Naive thymus-derived CD4-positive, alpha-beta T cell (primary cell): ENCODE data around the gene DYRK1B. TPM values are rescaled to one million over a fixed set of nuclear protein-coding genes. Genes with fewer than 3 reads are reported as not detected.

ENCODE experiments used
- ATAC-seq: fragments of 150-1000 bp; cut with Tn5 transposase; 2 replicates; pipeline ENCODE4 v1.10.0; 2021; ENCODE audit warnings: mild to moderate bottlenecking, moderate library complexity
- CTCF ChIA-PET: fragments of 350-600 bp; sonication (Branson Sonifier 250); formaldehyde crosslinking; loops from one replicate; lab custom pipeline; 2021; ENCODE audit warnings: antibody characterized with exemption; lab: Charles Lee
- POLR2A ChIA-PET: fragments of 350-600 bp; sonication (Branson Sonifier 250); formaldehyde crosslinking; loops from one replicate; lab custom pipeline; 2021; ENCODE audit warnings: antibody characterized with exemption, inconsistent platforms; lab: Charles Lee
- DNase-seq, 9 donors: peaks; one replicate each; pipeline versions ENCODE4 v3.0.0 to v3.0.0-alpha.2; 2020 to 2022; ENCODE audit warnings: mixed read lengths in 1 of 9
- H3K27ac ChIP-seq: one replicate; pipeline ENCODE4 v1.7.0; 2013; ENCODE audit warnings: mild to moderate bottlenecking, low read depth, low read length, moderate library complexity
- H3K27me3 ChIP-seq, 2 donors: one replicate each; pipeline ENCODE4 v1.7.0; 2013; ENCODE audit warnings: low read length in 2 of 2, mild to moderate bottlenecking in 2 of 2, moderate library complexity in 2 of 2; ENCODE audit not compliant: control insufficient read depth in 2 of 2, insufficient read depth in 2 of 2
- H3K36me3 ChIP-seq, 3 experiments: 1 replicate in 2 of 3; 2 replicates in 1 of 3; pipeline ENCODE4 v1.7.0; 2013; ENCODE audit warnings: low read length in 3 of 3, mild to moderate bottlenecking in 3 of 3, moderate library complexity in 1 of 3; ENCODE audit not compliant: insufficient read depth in 3 of 3, control insufficient read depth in 2 of 3
- H3K4me1 ChIP-seq, 2 donors: one replicate each; pipeline ENCODE4 v1.7.0; 2013; ENCODE audit warnings: low read length in 2 of 2, mild to moderate bottlenecking in 2 of 2, moderate library complexity in 1 of 2; ENCODE audit not compliant: control insufficient read depth in 2 of 2, insufficient read depth in 2 of 2
- H3K4me3 ChIP-seq: 2 replicates; pipeline ENCODE4 v1.7.0; 2013; ENCODE audit warnings: mild to moderate bottlenecking, low read length
- H3K9me3 ChIP-seq, 3 experiments: 1 replicate in 2 of 3; 2 replicates in 1 of 3; pipeline ENCODE4 v1.7.0; 2013; ENCODE audit warnings: low read length in 3 of 3; ENCODE audit not compliant: control insufficient read depth in 2 of 3
- H3K27ac Mint-ChIP-seq, 9 donors: one replicate each; pipeline ENCODE4 v1.8.0; 2020 to 2022; ENCODE audit warnings: mixed read lengths in 9 of 9, mild to moderate bottlenecking in 8 of 9, moderate library complexity in 5 of 9, inconsistent platforms in 2 of 9
- H3K27me3 Mint-ChIP-seq, 5 donors: one replicate each; pipeline ENCODE4 v1.8.0; 2021 to 2022; ENCODE audit warnings: mixed read lengths in 5 of 5, mild to moderate bottlenecking in 1 of 5
- H3K36me3 Mint-ChIP-seq, 5 donors: one replicate each; pipeline ENCODE4 v1.8.0; 2020 to 2022; ENCODE audit warnings: mixed read lengths in 5 of 5, mild to moderate bottlenecking in 3 of 5, inconsistent platforms in 1 of 5
- H3K4me1 Mint-ChIP-seq, 7 donors: one replicate each; pipeline ENCODE4 v1.8.0; 2020 to 2022; ENCODE audit warnings: mixed read lengths in 7 of 7, mild to moderate bottlenecking in 3 of 7, inconsistent platforms in 1 of 7
- H3K4me3 Mint-ChIP-seq, 10 donors: one replicate each; pipeline ENCODE4 v1.8.0; 2020 to 2022; ENCODE audit warnings: mild to moderate bottlenecking in 10 of 10, mixed read lengths in 10 of 10, moderate library complexity in 6 of 10, inconsistent platforms in 2 of 10
- H3K9me3 Mint-ChIP-seq, 11 donors: one replicate each; pipeline ENCODE4 v1.8.0; 2020 to 2022; ENCODE audit warnings: mixed read lengths in 11 of 11, mild to moderate bottlenecking in 4 of 11, inconsistent platforms in 1 of 11, moderate library complexity in 1 of 11
- intact Hi-C, 2 donors: fragments of 100-400 bp; cut with micrococcal nuclease; formaldehyde crosslinking; loops; one replicate each; pipeline ENCODE4 v1.15.1; 2023
- polyA plus RNA-seq, 2 donors: library from polyadenylated mRNA; unstranded; fragments of 300-500 nt; fragmentation: Illumina TruSeq; gene quantifications; one replicate each; pipeline ENCODE4 v1.2.3, GENCODE V29; 2021
- total RNA-seq, 6 experiments: library from RNA in 5 of 6; stranded (reverse) in 5 of 6; gene quantifications; 1 replicate in 5 of 6; 2 replicates in 1 of 6; pipeline ENCODE4 v1.2.3 and lab custom pipeline; 2021 to 2026

The DYRK1B gene
- total and polyA plus RNA-seq, 7 experiments from 2014 or later: 3.0 to 38.9 (median 20.2) TPM

GRCh38 chr19:39827216-39827615 is 6.7 kb downstream of the DYRK1B start:
- H3K27ac ChIP-seq: no peak overlapping the region
- H3K4me3 ChIP-seq: no peak overlapping the region
- no peak for DNase-seq
- ATAC-seq: no peak
- no peaks in the 10 kb centered on the region for H3K9me3 ChIP-seq
- H3K27me3 Mint-ChIP-seq: no peaks in the 10 kb centered on the region
- H3K36me3 ChIP-seq: peaks cover 0 to 46% (median 8%) of the 10 kb centered on the region in 3 experiments
- H3K27me3 ChIP-seq: no peaks in the 10 kb centered on the region
- peaks cover 6 to 25% (median 16%) of the 10 kb centered on the region in 7 donors for H3K4me1 Mint-ChIP-seq
- intact Hi-C loops: no loop called here
- peaks cover 5 to 32% (median 13%) of the 10 kb centered on the region in 5 donors for H3K36me3 Mint-ChIP-seq
- peaks cover 17 to 24% of the 10 kb centered on the region in 2 donors for H3K4me1 ChIP-seq
- H3K4me3 Mint-ChIP-seq: no peak overlapping the region
- ChIA-PET CTCF (no interaction called here), POLR2A (no interaction called here)
- no peak overlapping the region for H3K27ac Mint-ChIP-seq
- peaks cover 0 to 3% (median 0%) of the 10 kb centered on the region in 11 donors for H3K9me3 Mint-ChIP-seq

DNA sequence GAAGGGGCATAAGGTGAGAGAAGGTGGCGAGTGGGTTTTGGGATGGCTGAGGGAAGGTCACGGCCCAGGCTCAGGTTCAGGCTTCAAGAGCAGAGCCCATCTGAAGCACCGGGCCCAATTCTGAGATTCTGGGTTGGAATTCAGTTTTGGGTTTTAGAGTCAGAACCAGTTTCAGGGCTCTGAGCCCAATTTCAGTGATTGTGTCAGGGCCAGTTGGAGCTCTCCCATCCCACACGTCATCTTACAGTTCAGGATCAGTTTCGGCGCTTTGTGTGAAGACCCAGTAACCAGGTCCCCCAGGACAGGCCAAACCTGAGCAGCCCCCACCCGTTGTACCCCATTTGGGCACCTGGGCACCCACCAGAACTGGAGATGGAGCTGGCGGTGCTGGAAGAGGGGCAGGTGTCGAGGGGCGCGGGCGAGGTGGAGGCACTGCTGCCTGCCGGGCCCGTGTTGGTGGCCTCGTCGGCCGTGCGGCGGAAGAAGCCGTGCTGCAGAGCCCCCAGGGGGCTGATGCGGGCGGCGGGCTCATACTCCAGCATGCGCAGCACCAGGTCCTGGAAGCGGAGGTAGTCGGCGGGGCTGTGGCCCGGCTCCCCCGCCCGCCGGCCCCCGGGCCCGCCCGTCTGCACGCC is 7.5 kb downstream of the DYRK1B start:
- POLR2A ChIA-PET: interaction anchor here (2.7 kb wide), 1 partner anchor 7 kb away, joined by 23 read pairs; the partner anchor contains the start of gene DYRK1B

DNA sequence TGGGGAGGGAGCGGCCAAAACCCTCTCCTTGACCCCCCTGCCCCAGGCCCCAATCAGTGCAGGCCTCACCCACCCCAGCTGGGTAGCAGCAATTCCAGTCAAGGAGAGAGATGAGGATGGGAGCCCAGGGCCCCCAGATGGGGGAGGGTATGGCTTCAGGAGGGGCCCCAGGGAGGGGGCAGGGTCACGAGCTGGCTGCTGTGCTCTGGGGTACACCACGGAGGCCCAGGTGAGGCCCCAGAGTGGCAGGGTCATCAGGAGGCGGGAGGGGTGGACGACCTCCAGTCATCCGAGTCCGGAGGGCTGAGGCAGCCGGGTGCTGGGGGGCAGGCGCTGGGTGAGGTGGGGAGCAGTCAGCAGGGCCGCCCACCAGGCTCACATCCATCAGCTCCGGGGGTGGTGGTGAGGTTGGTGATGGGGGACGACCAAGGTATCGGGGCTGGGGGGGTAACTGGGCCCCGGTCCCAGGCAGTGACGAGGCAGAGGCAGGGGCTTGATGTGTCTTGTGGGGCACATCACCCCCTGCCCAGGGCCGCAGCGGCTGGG is 8.4 kb downstream of the DYRK1B start:
- ATAC-seq: no peak

More for the DNA sequence above, 7.5 kb downstream of the DYRK1B start:
- H3K9me3 Mint-ChIP-seq: no peaks in the 10 kb centered on the region
- no peak for ATAC-seq
- Histone ChIP-seq H3K27ac (no peak overlapping the region), H3K4me1 (peaks cover 14 to 22% of the 10 kb centered on the region in 2 donors), H3K9me3 (no peaks in the 10 kb centered on the region), H3K4me3 (no peak overlapping the region), H3K36me3 (peaks cover 0 to 44% (median 8%) of the 10 kb centered on the region in 3 experiments), H3K27me3 (no peaks in the 10 kb centered on the region)
- H3K4me3 Mint-ChIP-seq: no peak overlapping the region
- intact Hi-C loops: no loop called here
- CTCF ChIA-PET: no interaction called here
- H3K36me3 Mint-ChIP-seq: peaks cover 5 to 32% (median 13%) of the 10 kb centered on the region in 5 donors
- H3K27ac Mint-ChIP-seq: peak overlapping the region in 1 of 9 donors; percentile 36
- H3K27me3 Mint-ChIP-seq: no peaks in the 10 kb centered on the region
- DNase-seq: no peak
- H3K4me1 Mint-ChIP-seq: peaks cover 0 to 18% (median 10%) of the 10 kb centered on the region in 7 donors

DNA sequence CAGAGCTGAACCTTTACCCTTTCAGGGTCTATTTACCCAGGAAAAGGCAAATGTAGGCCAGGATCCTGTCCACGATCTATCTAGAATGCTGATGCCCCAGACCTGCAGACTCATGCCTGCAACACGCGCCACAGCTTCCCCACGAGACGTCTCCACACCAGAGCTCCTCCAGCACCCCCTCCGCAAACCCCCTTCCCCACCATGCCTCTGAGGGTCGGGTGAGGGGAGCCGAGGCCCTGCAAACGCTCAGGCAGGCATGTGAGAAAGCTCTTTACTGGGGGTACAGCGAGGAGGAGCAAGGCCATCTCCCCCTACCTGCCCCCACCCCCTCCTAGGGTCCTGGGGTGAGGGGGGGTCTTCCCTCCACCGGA is 8.9 kb downstream of the DYRK1B start:
- peaks cover 14 to 19% of the 10 kb centered on the region in 2 donors for H3K4me1 ChIP-seq
- intact Hi-C loops: loop anchor here (2.0 kb wide), 2 partner anchors 172 to 366 kb away; partner anchors contain the start of genes MAP3K10 (in 2 of the 2) and ZNF546 (in 2 of the 2)
- H3K9me3 Mint-ChIP-seq: no peaks in the 10 kb centered on the region
- peak overlapping the region; percentile 72 for H3K27ac ChIP-seq
- H3K4me1 Mint-ChIP-seq: peaks cover 0 to 16% (median 4%) of the 10 kb centered on the region in 7 donors
- H3K36me3 Mint-ChIP-seq: peaks cover 0 to 26% (median 14%) of the 10 kb centered on the region in 5 donors
- no peak for DNase-seq
- H3K27me3 ChIP-seq: no peaks in the 10 kb centered on the region
- peak overlapping the region; percentile 85 for H3K4me3 ChIP-seq
- POLR2A ChIA-PET: interaction anchor here (1.4 to 2.7 kb wide), 3 partner anchors 8 to 145 kb away, joined by 4 to 23 read pairs (median 4); partner anchors contain the start of genes DYRK1B, FBL and PSMC4
- CTCF ChIA-PET: interaction anchor here (1.9 kb wide), 1 partner anchor 18 kb away, joined by 11 read pairs; no protein-coding TSS in a partner anchor
- no peak overlapping the region for H3K4me3 Mint-ChIP-seq
- no peaks in the 10 kb centered on the region for H3K9me3 ChIP-seq
- H3K27ac Mint-ChIP-seq: no peak overlapping the region
- H3K36me3 ChIP-seq: peaks cover 0 to 33% (median 6%) of the 10 kb centered on the region in 3 experiments
- no peak for ATAC-seq
- no peaks in the 10 kb centered on the region for H3K27me3 Mint-ChIP-seq

More for the DNA sequence above, 8.4 kb downstream of the DYRK1B start:
- POLR2A ChIA-PET: interaction anchor here (0.6 to 2.7 kb wide), 5 partner anchors 8 to 737 kb away, joined by 3 to 23 read pairs (median 4); partner anchors contain the start of genes DYRK1B, FBL and PSMC4
- CTCF ChIA-PET: interaction anchor here (1.9 kb wide), 1 partner anchor 18 kb away, joined by 11 read pairs; no protein-coding TSS in a partner anchor
- Mint-ChIP-seq H3K4me1 (peaks cover 0 to 16% (median 4%) of the 10 kb centered on the region in 7 donors), H3K4me3 (no peak overlapping the region), H3K9me3 (no peaks in the 10 kb centered on the region), H3K27ac (no peak overlapping the region), H3K36me3 (peaks cover 0 to 27% (median 10%) of the 10 kb centered on the region in 5 donors), H3K27me3 (no peaks in the 10 kb centered on the region)
- no peak overlapping the region for H3K4me3 ChIP-seq
- intact Hi-C loops: loop anchor here (2.0 kb wide), 2 partner anchors 171 to 365 kb away; partner anchors contain the start of genes MAP3K10 (in 2 of the 2) and ZNF546 (in 2 of the 2)
- peaks cover 14 to 19% of the 10 kb centered on the region in 2 donors for H3K4me1 ChIP-seq
- no peak overlapping the region for H3K27ac ChIP-seq
- no peaks in the 10 kb centered on the region for H3K27me3 ChIP-seq
- H3K9me3 ChIP-seq: no peaks in the 10 kb centered on the region
- DNase-seq: no peak
- H3K36me3 ChIP-seq: peaks cover 0 to 38% (median 8%) of the 10 kb centered on the region in 3 experiments

DNA sequence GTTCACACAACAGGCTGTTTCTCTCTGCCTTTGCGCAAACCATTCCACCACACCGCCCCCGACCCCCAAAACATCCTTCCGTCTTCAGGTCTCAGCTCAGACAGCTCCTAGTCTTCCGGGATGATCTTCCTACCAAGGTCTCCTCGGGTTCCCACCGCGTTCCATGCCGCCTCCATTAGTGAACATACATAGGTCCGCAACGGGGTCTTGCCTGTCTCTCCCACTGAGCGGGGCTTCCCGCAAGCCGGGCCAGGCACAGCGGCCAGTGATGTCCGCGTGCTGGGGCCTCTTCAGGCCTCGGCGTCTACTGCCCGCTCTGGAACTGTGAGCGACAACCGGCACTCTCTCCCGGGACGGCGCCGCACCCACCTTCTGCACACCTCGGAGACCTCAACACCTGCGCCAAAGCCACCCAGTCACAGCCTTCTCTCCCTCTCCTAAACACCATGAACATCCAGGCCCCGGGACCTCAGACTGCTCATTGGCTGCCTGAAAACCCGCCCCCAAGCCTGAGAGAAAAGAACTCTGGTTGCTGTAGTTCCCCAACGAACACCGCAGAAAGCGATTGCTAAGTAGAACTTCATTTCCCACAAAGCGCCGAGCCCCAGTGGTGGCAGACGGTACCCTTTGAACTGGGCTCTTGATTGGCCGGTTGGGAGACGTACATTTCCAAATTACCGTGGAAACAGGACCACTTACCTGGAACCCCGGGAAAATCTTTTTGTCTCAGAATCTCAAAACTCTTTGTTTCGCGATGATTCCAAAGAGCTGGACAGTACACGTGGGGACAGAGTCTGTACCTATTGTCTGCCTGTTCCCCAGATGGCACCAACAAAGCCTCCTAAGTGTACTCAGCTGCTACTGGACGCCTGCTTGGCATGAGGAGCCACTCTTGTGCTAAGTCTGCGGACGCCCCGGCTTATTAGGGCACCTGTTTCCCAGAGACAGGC is 9.5 kb downstream of the DYRK1B start:
- intact Hi-C loops: loop anchor here (1.0 to 2.0 kb wide), 8 partner anchors 9 to 366 kb away; partner anchors contain the start of genes FBL (in 2 of the 2), MAP3K10 (in 2 of the 2), ZNF546 (in 2 of the 2) and DYRK1B (in 1 of the 2)

More for the DNA sequence above, 9.5 kb downstream of the DYRK1B start:
- Histone ChIP-seq H3K4me3 (peak overlapping the region; percentile 85), H3K9me3 (no peaks in the 10 kb centered on the region), H3K27me3 (no peaks in the 10 kb centered on the region), H3K36me3 (peaks cover 0 to 26% (median 0%) of the 10 kb centered on the region in 3 experiments), H3K4me1 (peaks cover 14 to 19% of the 10 kb centered on the region in 2 donors), H3K27ac (peak overlapping the region; percentile 72)
- Mint-ChIP-seq H3K27me3 (no peaks in the 10 kb centered on the region), H3K9me3 (no peaks in the 10 kb centered on the region), H3K4me3 (no peak overlapping the region), H3K36me3 (peaks cover 0 to 20% (median 14%) of the 10 kb centered on the region in 5 donors), H3K27ac (no peak overlapping the region), H3K4me1 (peaks cover 0 to 19% (median 10%) of the 10 kb centered on the region in 7 donors)
- DNase-seq: peak; percentile 55 to 92 (median 86)
- peak; percentile 98 for ATAC-seq
- ChIA-PET CTCF (interaction anchor here (0.6 to 1.9 kb wide), 2 partner anchors 19 to 117 kb away, joined by 3 to 11 read pairs; no protein-coding TSS in a partner anchor), POLR2A (interaction anchor here (1.0 to 2.7 kb wide), 4 partner anchors 9 to 146 kb away, joined by 4 to 23 read pairs (median 4); partner anchors contain the start of genes DYRK1B, FBL and PSMC4)
